ENCODE data around the gene TRIO. TPM values are rescaled to one million over a fixed set of nuclear protein-coding genes. Genes with fewer than 3 reads are reported as not detected.

TRIO gene
- total RNA-seq, 1 donor from 2014 or later: 71.6 TPM

DNA sequence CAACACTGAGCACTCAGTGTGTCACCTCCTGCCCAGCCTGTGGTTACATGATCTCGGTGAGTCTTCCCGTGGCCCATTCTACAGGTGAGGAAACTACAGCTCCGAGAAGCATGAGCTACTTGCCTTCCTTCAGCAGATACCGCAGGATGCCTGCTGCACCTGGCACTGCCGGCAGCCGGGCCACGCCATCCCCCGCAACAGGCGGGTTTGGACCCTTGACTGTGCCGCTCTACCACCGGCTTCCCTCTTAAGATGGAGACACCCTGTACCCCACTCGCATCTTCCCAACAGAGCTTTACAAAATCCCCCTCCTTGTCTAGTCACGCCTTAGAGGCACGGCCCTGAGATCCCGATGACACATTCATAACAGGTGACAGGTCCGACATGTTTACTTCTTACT, 363.5 kb downstream of the TRIO start:
- DNase-seq (ENCODE audit: low read depth) (no peak), FAIRE-seq (no peak)
- Histone ChIP-seq H3K27me3 (ENCODE audit: control insufficient read depth, insufficient read depth, low read length) (no peaks in the 10 kb centered on the region), H3K4me3 (ENCODE audit: low read depth, low read length) (no peak overlapping the region), H3K36me3 (ENCODE audit: control insufficient read depth, insufficient read depth, low read length) (peaks cover 16% of the 10 kb centered on the region)
- TF ChIP-seq, protein P1, sequence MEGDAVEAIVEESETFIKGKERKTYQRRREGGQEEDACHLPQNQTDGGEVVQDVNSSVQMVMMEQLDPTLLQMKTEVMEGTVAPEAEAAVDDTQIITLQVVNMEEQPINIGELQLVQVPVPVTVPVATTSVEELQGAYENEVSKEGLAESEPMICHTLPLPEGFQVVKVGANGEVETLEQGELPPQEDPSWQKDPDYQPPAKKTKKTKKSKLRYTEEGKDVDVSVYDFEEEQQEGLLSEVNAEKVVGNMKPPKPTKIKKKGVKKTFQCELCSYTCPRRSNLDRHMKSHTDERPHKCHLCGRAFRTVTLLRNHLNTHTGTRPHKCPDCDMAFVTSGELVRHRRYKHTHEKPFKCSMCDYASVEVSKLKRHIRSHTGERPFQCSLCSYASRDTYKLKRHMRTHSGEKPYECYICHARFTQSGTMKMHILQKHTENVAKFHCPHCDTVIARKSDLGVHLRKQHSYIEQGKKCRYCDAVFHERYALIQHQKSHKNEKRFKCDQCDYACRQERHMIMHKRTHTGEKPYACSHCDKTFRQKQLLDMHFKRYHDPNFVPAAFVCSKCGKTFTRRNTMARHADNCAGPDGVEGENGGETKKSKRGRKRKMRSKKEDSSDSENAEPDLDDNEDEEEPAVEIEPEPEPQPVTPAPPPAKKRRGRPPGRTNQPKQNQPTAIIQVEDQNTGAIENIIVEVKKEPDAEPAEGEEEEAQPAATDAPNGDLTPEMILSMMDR (IDR thresholded peaks at IDR 0.05; ENCODE audit: insufficient read depth, low read length, severe bottlenecking): no peak

DNA sequence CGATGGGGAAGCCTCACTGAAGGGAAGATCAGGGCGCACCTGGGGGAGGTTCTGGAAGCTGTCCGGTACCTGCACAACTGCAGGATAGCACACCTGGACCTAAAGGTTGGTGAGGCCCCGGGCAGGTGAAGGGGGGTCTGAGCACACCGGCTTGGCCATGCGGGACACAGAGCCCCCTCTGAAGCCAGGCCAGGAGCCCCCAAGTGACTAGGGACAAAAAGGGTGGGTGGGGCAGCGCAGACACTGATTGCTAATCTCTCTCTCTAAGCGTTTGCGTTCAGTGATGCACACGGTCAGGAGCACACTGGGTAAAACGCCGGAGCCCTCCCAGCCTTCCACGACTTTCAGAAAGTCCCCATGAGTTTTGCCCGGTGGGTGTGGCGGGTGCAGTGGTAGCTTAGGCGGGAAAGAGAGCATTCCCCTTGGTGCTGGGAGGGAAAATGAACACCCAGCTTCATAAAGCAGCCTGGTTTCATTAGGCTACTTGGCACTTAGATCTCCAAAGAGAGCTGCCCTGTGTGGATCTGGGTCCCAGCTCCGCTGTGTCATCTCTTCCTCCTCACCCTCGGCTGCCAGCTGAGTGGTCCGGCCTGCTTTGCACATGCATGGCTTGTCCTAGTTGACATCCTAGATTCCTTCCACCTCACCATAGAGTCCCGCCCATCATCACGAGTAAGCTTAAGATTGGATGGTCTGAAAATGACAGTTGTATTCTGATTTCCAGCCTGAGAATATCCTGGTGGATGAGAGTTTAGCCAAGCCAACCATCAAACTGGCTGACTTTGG, 364.2 kb downstream of the TRIO start:
- no peak for DNase-seq (ENCODE audit: low read depth)
- FAIRE-seq: no peak
- TF ChIP-seq, protein P1 (IDR thresholded peaks at IDR 0.05; ENCODE audit: insufficient read depth, low read length, severe bottlenecking): no peak
- H3K4me3 ChIP-seq (ENCODE audit: low read depth, low read length): no peak overlapping the region
- H3K36me3 ChIP-seq (ENCODE audit: control insufficient read depth, insufficient read depth, low read length): peaks cover 15% of the 10 kb centered on the region
- H3K27me3 ChIP-seq (ENCODE audit: control insufficient read depth, insufficient read depth, low read length): no peaks in the 10 kb centered on the region

DNA sequence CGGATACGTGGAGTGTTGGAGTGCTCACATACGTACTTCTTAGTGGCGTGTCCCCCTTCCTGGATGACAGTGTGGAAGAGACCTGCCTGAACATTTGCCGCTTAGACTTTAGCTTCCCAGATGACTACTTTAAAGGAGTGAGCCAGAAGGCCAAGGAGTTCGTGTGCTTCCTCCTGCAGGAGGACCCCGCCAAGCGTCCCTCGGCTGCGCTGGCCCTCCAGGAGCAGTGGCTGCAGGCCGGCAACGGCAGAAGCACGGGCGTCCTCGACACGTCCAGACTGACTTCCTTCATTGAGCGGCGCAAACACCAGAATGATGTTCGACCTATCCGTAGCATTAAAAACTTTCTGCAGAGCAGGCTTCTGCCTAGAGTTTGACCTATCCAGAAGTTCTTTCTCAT, 364.9 kb downstream of the TRIO start:
- Histone ChIP-seq H3K36me3 (ENCODE audit: control insufficient read depth, insufficient read depth, low read length) (peaks cover 12% of the 10 kb centered on the region), H3K27me3 (ENCODE audit: control insufficient read depth, insufficient read depth, low read length) (no peaks in the 10 kb centered on the region), H3K4me3 (ENCODE audit: low read depth, low read length) (no peak overlapping the region)
- TF ChIP-seq, protein P1 (IDR thresholded peaks at IDR 0.05; ENCODE audit: insufficient read depth, low read length, severe bottlenecking): no peak
- FAIRE-seq (no peak), DNase-seq (ENCODE audit: low read depth) (no peak)

DNA sequence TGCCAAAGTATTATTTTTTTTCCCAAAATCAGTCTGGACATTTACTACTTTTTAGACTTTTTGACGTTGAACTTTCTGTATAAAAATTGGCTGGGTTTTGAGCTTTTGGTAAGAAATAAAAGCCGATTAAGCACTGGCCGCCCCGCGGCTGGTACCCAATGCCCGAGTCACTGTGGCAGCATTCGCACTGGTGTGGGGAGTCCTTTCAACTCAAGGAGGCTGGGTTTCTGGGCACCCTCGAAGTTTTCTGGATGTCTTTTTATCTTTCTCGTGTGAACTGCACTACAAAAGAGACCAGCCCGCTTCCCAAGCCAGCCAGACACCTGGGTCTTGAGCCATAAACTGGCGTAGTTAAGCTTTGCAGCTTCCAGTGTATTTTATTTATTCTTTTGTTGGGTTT, 366.4 kb downstream of the TRIO start:
- H3K36me3 ChIP-seq (ENCODE audit: control insufficient read depth, insufficient read depth, low read length): peaks cover 1% of the 10 kb centered on the region
- FAIRE-seq (no peak), DNase-seq (ENCODE audit: low read depth) (no peak)
- H3K27me3 ChIP-seq (ENCODE audit: control insufficient read depth, insufficient read depth, low read length): no peaks in the 10 kb centered on the region
- TF ChIP-seq, protein P1 (IDR thresholded peaks at IDR 0.05; ENCODE audit: insufficient read depth, low read length, severe bottlenecking): no peak
- H3K4me3 ChIP-seq (ENCODE audit: low read depth, low read length): no peak overlapping the region

DNA sequence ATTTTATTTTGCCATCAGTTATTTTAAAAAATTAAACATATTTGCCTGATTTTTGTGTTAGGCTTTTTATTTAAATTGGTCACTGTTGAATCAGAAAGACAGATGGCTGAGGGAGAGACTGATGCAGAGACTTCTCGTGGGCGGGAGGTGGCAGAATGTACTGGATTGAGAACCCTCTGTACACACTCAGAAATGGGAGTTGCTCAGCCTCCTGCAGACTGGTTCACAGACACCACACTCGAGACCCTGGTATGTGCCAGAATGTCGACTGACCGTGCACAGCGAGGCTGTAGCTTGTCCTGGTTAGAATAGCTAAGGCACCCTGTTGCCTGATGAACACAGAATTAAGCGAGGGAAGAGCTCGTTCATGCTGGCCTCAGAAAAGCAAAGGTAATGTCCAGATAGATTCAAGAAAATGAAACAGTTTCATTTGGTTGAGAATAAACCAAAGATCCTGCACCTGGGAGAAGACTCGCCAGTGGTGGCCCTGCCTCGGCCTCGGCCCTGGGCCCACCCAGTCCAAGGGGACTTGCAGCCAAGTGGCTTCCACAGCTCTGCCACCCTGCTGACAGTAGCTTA, 367.1 kb downstream of the TRIO start:
- Histone ChIP-seq H3K36me3 (ENCODE audit: control insufficient read depth, insufficient read depth, low read length) (peaks cover 1% of the 10 kb centered on the region), H3K27me3 (ENCODE audit: control insufficient read depth, insufficient read depth, low read length) (no peaks in the 10 kb centered on the region), H3K4me3 (ENCODE audit: low read depth, low read length) (no peak overlapping the region)
- FAIRE-seq (no peak), DNase-seq (ENCODE audit: low read depth) (no peak)
- TF ChIP-seq, protein P1 (IDR thresholded peaks at IDR 0.05; ENCODE audit: insufficient read depth, low read length, severe bottlenecking): no peak
